Islet precursor cell (in vitro differentiated cells): ENCODE measurements around the gene CCRL2.

ENCODE experiments used
- DNase-seq: peaks from one replicate; pipeline ENCODE4 v3.0.0-alpha.2; 2018

CCRL2 gene

DNA sequence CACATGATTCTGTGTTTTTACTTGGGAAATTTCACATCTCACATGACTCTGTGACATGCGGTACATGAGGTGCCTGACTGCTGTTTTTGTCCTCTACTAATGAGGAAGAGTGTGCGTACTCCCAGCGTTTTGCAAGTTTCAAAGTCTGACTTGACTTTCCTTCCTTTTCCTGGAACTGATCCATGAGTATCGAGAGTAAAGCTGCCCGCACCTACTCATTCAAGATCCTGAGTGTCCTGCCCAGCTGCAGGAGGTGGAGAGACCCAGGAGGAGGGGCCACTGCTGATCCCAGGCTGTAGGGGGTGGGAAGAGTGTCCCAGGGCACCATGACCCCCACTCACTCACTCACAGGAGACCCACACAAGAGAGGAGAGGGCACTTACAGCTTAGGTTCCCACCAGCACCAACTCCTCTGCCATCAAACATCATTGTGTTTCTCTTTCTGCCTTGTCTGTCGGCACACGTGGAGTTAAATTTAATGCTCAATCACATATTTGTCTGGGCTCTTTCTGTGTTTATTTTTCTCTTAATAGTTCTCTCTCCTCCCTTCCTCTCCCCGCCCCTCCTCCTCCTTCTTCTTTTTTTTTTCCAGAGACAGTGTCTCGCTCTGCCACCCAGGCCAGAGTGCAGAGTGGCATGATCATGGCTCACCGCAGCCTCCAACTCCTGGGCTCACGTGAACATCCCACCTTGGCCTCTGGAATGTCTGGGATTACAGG is 1.6 kb upstream of the CCRL2 start:
- DNase-seq: no peak

DNA sequence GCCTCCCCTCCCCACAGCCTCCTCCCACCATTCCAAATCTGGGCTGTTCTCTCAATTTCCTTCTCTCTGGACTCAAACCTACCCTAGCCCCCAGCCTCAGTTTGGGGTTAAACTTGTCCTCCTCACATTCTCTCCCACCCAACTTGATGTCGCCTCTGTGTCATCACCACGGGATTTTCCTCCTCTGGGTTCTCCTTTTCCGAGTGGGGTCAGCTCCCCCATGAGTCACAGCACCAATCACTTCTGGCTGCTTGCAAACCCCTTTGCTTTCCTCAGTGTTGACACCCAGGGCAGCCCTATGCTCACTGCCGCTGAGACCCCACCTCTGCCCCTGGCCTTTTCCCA is 644 bp upstream of the CCRL2 start:
- no peak for DNase-seq

DNA sequence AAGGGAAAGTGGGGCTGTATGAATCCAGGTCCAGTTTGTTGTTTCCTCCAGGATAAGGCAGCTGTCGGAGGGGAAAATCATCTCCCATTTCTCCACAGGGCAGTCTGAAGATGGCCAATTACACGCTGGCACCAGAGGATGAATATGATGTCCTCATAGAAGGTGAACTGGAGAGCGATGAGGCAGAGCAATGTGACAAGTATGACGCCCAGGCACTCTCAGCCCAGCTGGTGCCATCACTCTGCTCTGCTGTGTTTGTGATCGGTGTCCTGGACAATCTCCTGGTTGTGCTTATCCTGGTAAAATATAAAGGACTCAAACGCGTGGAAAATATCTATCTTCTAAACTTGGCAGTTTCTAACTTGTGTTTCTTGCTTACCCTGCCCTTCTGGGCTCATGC is 911 bp downstream of the CCRL2 start:
- peak; percentile 29 for DNase-seq

DNA sequence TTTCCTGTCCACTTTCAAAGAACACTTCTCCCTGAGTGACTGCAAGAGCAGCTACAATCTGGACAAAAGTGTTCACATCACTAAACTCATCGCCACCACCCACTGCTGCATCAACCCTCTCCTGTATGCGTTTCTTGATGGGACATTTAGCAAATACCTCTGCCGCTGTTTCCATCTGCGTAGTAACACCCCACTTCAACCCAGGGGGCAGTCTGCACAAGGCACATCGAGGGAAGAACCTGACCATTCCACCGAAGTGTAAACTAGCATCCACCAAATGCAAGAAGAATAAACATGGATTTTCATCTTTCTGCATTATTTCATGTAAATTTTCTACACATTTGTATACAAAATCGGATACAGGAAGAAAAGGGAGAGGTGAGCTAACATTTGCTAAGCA is 1.8 kb downstream of the CCRL2 start:
- DNase-seq: peak; percentile 33

DNA sequence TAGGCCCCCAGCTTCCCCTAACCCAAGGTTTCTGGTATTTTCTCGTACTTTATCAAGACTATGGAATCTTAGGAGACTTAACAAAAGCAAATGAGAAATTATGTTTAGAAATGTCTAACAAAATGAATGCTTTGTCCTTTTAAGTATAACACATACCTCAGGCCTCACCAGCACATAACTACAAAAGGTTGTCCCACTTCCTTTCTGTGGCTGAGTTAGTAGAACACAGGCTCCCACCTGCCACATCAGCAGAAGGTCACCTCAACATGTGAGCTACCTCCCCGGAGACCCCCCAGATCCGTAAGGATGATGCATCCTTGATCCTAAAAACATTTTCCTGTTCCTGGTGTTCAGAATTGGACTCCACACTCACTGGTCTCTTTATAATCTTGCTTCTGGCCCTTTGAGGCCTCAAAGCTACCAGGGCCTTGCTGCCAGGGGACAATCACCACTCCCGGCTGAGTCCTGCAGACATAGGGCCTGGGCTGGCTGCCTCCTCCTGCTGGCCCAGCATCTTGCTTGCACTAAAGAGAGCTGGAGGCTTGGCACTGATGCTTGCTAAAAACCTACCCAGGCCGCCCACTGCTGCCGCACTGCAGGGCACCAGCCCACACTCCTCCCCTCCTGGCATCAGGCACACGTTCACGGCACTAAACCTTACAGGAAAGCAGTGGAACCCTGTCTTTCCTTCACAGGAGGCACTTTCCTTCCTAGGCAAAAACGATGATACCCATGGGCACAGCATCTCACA is 2.9 kb downstream of the CCRL2 start:
- peak; percentile 43 for DNase-seq

DNA sequence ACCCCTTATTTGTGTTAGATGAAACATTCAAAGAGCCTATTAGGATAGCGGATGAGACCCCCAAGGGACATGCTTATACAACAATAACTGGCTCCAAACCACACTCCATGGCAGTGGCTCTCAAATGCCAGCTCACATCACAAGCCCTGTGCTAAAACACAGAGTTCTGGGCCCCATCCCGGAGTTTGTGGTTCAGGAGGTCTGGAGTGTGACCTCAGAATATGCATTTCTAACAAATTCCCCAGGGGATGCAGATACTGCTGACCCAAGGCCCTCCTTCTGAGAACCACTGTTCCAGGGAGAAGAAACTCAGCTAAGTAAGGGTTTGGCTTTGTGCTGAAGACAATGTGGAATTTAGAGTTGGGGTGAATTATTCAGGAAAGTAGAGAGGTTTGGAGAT is 3.6 kb downstream of the CCRL2 start:
- peak; percentile 9 for DNase-seq

DNA sequence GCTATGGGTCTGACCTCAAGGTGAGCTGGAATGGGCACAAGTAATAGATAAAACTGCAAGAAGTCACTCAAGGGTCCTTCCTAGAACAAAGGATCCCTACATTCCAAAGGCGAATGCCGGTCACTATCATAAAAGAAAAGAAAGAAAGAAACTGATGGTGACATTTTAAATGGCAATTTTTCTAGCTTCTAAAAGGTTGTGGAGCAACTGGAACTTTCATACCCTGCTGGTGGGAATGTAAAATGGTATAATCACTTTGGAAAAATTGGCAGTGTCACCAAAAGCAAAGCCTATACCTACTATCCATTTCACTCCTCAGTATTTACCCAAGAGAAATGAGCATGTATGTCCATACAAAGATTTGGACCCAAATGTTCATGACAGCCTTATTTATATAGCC is 4.2 kb downstream of the CCRL2 start:
- no peak for DNase-seq

DNA sequence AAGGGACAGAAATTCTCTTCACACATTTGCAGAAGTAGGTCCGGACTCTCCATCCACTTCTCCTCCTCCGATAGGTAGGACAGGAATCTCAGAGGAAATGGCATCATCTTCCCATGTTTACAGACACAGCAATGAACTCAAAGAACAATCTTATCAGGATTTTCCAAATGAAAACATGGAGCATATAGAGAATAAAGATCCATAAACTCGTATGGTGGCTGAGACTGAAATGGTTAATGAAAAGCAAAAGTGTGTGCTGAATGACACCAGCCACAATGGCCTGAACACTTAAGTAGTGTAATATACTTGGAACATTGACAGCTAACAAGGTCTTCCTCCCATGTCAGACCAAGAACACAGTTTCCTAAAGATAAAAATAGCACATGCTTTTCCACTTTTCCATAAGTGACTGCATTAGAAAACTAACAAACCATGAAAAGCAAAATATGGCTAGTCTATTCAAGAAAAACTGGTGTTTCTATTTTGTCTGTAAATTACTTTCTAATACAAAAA is 5.8 kb downstream of the CCRL2 start:
- no peak for DNase-seq

DNA sequence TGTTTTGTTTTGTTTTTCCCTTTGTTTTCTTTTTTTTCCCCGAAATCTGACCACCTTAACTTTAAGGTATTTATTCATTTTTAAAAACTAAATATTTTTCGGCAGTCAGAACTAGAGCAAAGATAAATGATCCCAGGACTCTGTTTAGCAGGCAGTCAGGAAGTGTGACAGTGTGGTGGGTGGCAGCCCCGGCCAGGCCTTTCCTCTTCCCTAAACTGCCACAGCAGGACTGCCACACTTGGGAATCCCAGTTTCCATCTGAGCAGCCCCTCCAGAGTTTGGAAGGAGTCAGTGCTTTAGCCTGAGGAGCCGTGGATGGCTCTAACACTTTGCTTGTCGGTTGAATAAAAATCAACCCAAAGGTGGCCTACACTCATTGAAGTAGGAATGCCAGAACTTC is 6.9 kb downstream of the CCRL2 start:
- DNase-seq: peak; percentile 20

DNA sequence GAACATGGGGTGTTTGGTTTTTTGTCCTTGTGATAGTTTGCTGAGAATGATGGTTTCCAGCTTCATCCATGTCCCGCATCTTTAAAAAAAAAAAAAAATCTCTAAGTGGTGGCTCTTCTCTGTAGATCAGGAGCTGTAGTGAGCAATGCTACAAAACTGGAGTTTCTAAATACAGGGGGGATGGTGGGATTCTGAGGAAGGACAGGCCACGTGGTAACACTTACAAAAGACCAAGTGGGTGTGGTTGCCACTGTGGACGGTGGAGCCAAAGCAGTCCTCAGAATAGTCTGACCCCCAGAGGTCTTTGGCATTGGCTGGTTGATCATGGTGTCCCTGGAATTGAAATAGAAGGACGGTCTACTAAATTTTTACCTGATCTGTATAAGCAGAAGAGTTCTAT is 7.7 kb downstream of the CCRL2 start:
- peak; percentile 24 for DNase-seq

DNA sequence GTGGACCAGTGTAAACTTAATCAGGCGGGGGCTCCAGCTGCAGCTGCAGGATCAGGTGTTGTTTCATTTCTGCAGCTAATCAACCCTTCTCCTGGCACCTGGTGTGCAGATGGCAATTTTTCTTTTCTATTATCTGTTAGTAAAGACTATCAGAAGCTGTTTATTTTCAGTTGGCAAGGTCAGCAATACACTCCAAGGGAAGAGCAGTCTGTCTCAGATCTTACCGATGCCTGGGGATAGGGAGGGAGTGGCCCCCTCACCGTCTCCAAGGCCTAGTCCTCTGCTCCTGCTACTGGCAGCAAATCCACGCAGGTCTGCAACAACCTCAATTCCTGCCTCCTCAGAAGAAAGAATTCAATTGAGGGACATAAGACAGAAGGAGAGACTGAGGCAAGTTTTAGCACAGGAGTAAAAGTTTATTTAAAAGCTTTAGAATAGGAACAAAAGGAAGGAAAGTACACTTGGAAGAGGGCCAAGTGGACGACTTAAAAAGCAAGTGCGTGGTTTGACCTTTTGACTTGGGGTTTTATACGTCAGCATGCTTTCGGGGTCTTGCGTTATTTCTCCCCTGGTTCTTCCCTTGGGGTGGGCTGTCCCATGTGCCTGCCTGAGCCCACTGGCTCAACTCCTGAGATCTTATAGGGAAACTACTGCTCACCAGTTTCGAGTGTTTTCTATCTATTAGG is 9.2 kb downstream of the CCRL2 start:
- peak; percentile 30 for DNase-seq

DNA sequence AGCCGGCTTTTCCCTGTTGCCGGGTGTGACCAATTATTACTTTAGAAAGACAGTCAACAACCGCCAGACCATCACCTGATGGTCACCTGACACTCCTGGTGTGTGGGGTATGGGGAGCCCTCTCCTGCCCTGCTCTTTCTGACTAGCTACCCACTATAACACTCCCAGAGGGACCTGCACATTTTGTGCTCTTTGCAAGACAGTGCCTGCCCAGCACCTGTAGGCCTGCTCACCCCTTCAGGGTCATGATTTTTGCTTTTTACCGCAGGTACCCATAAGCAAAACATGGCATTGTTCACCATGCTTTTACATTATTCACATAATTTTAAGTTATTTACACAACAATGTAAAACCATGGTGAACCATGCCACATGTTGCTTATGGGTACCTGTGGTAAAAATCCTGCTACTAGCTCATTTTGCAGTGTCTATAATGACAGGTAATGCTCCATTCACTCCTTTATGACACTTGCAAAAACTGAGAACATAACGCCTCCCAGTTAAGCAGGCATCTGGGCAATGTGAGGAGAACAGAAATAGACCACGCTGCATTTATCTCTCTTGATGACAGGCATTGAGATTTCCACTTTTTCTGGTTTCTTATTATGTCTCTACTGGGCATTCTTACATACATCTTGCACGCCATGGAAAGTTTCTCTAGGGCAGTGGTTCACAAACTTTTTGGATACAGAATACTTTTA is 9.9 kb downstream of the CCRL2 start:
- peak; percentile 32 for DNase-seq

DNA sequence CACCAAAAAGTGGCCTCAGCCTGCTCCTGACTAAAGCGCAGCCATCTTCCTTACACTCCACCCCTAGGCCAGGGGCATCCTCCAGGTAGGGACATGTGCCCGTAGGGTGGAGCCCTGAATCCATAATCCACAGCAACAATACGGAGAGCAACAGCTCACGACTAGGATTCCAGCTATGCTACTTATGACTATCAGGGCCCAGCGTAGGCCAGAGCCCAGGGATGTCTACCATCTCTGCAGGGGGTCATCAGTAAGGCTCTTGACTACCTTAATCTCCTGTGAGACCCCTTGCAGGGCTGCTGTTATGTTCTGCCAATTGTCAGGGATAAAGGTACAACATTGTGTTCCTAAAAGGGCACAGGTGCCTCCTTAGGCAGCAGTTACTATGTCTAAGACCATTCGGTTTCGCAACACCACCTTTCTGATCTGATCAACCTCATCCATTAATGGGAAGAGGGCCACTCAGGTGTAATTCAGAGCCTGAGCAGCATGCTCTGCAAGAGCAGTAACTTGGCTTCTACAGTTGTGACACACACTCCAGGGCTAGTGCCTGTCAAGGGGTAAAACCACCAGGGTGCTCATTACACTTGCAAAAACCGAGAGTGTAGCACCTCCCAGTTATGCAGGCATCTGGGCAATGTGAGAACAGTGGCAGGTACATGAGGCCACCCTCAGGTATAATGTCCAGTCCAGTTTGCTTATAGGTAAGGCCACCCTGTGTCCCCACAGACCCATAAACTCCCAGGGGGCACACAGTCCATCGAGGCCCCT is 11.0 kb downstream of the CCRL2 start:
- peak; percentile 32 for DNase-seq

DNA sequence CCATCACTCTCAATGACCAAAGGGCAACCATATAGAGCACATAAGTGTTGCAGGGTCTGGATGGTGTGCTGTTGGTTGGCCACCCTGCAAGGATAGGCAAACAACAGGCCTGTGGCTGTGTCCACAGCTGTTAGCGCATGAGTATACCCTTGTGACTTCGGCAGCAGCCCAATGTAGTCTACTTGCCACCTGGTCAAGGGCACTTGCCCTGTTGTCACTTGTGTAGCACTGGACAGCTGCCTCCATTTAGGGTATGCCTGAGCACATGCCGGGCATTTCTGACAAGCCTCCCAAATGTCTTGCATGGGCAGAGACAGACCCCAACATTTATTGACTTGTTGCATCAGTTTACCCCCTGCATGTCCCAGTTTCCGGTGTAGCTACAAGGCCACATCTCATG is 12.8 kb downstream of the CCRL2 start:
- peak; percentile 21 for DNase-seq

DNA sequence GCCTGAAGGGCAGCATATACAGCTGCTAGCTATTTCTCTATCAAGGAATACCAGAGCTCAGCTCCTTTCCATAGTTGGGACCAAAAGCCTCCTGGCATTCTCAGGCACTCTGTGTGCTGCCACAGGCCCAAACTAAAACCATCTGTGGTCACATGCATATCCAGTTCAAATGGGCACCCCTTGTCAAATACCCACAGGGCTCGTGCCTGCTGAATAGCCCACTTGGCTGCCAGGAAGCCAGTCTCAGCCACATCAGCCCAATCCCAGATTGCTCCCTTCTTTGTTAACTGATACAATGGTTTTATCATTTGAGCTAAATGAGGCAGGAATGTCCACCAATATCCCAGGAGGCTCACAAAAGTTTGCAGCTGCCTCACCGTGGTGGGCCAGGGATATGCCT is 13.9 kb downstream of the CCRL2 start:
- no peak for DNase-seq

DNA sequence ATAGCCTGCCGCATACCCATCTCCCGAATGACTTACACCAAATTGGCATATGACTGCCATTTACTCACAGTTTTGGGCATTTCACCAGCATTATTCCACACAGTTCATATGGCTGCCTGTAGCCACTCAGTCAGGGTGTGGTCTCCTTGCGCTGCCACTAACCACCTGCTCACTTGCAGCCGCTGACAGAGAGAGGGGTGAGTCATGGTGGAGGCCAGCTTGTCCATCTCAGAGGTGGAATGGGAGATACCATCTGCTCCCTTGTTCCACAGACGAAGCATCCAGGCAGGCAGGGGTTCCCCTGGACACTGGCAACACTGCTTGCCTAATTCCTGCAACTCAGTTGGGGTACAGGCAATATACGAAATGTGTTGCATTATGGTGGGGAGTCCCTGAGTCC is 15.6 kb downstream of the CCRL2 start:
- peak; percentile 56 for DNase-seq

DNA sequence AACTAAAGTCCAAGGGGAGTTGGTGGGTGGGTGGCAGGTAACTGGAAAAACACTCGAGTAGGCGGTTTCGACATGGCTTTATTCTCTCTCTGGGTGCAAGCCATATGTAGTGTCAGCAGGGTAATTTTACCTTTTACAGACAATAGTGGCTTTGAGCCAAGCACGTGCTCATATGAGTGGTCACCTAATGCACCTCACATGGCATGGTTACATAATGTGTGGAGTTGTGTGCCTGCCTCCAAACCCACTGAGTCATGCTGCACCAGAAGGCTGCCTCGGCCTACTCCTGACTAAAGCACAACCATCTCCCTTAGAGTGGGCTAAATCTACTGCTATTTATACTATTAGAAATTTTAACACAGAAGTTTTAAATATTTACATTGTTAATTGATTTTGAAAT is 16.5 kb downstream of the CCRL2 start:
- DNase-seq: peak; percentile 39

DNA sequence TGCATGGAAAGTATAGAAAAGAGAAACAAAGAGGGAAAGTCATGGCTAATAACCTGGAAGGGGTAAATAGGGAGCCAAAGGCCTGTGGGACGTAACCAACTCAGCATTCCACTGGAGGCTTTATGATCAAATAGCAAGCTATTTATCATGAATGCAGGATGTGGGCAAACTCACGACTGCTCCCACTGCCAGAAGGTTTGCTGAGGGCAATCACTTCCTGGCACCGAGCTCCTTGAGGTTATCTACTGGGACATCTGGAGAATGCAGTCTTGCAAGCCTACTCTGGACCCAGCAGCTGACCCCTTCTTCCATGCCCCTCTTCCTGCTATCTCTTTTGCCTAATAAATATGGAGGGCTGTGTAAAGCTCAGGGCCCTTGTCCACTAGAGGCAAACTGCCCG is 19.4 kb downstream of the CCRL2 start:
- DNase-seq: peak; percentile 57

DNA sequence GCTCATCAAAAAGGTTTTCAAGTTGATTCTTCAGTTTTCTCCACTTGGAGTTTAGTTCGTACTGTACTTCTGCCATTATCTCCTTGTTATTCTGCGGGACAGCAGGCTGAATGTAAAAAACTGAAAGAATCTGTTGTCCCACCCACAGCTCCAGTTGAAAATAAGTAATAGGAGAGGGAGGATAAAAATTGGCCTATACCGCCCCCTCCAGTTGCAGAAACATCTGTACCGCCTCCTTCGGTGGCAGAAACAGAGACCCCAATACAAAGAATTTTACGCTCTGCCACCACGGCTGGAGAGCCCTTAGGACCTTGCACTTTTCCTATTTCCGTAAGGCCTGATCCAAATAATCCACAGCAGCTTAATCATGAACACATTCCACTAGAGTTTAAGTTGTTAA is 20.3 kb downstream of the CCRL2 start:
- DNase-seq: peak; percentile 14

DNA sequence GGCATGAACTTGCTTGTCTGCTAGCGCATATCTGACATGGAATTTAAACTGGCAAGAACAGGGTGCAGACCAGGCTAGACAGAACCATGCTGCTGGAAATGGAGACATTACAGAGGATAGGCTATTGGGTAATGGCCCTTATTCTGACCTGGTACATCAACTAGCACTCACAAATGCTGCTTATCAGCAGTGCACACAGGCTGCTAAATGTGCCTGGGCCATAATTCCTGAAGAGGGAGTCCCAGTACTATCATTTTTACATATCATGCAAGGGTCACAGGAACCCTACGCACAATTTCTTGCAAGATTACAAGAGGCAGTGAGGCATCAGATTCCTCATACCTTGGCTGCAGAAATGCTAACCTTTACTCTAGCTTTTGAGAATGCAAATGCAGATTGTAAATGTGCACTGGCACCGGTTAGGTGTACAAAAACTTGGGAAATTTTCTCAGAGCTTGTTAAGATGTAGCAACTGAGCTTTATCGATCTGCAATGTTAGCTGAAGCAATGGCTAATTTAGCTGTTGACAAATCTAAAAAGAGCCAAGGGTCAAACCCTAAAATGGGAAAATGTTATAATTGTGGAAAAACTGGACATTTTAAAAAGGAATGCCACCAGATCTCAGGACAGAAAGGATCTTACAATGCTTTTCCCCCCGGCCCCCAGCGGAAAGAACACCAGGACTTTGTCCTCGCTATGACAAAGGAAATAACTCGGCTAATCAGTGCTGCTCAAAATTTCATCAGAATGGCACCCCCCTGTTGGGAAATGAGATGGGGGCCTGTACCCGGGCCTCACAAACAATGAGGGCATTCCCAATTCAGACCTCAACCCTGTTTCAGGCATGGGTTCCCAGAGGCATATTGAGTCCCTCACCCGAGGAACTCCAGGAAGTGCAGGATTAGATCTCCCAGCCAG is 21.1 kb downstream of the CCRL2 start:
- peak; percentile 37 for DNase-seq

DNA sequence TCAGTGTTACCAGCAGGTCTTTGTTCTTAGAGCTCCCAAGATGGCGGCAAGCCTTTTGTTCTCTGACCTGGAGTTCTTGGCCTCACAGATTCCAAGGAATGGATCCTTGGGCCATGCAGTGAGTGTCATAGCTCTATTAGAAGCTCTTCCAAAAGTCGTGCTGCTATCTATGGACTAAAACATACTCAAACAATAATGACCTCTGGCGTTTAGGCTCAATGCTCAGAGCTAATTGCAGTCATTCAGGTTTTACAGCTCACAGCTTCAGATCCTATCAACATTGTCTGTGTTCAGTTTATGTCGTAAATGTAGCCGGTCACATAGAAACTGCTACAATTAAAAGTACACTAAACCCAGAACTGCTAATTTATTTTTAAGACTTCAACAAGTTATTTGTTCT is 22.2 kb downstream of the CCRL2 start:
- peak; percentile 31 for DNase-seq
